ENCODE results near the gene CEMP1.
"Not testable (repeated sequence)": the region's sequence is repeated elsewhere in the genome, so short reads cannot be mapped to it uniquely, and the experiment has no call there.

DNA sequence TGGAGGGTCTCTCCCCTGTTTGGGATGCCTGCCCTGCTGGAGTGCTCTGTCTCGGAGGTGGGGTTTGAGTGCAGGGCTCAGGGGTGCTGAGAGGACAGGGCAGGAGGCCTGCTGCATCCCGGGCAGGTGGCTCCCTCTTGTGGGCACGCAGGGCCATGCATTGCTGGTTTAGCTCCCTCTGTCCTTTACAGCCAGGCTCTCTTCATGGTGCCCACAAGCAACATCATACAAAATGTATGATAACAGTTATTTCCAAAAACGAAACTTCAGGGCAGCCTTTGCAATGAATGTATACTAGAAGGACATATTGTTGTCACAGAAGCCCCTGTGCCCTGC lies 29.6 kb upstream of the CEMP1 start:
- TF ChIP-seq, protein P1, sequence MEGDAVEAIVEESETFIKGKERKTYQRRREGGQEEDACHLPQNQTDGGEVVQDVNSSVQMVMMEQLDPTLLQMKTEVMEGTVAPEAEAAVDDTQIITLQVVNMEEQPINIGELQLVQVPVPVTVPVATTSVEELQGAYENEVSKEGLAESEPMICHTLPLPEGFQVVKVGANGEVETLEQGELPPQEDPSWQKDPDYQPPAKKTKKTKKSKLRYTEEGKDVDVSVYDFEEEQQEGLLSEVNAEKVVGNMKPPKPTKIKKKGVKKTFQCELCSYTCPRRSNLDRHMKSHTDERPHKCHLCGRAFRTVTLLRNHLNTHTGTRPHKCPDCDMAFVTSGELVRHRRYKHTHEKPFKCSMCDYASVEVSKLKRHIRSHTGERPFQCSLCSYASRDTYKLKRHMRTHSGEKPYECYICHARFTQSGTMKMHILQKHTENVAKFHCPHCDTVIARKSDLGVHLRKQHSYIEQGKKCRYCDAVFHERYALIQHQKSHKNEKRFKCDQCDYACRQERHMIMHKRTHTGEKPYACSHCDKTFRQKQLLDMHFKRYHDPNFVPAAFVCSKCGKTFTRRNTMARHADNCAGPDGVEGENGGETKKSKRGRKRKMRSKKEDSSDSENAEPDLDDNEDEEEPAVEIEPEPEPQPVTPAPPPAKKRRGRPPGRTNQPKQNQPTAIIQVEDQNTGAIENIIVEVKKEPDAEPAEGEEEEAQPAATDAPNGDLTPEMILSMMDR (conservative IDR thresholded peaks at IDR 0.05; ENCODE audit: low read depth, low read length) = 0 out of 2 replicates have a peak, but pooled peaks have one; percentile 30
- not testable (repeated sequence) for TF ChIP-seq EZH2 (IDR thresholded peaks at IDR 0.05; ENCODE audit: borderline replicate concordance, low read depth, low read length, poor library complexity, severe bottlenecking)
